AG20443 (cell line): ENCODE results near the gene ATG7.
A peak's percentile ranks its signal among the peaks of the same experiment; 100 is the strongest.

ENCODE experiments used
- DNase-seq: peaks from one replicate; pipeline ENCODE4 v3.0.0; 2012; ENCODE audit warnings: low spot score, mixed read lengths

The ATG7 gene

GRCh38 chr3:11554666-11555065 is 282.5 kb downstream of the ATG7 start:
- no peak for DNase-seq

GRCh38 chr3:11555211-11555782 is 283.1 kb downstream of the ATG7 start:
- DNase-seq, result no peak

GRCh38 chr3:11555881-11556633 is 283.9 kb downstream of the ATG7 start:
- DNase-seq, result no peak

DNA sequence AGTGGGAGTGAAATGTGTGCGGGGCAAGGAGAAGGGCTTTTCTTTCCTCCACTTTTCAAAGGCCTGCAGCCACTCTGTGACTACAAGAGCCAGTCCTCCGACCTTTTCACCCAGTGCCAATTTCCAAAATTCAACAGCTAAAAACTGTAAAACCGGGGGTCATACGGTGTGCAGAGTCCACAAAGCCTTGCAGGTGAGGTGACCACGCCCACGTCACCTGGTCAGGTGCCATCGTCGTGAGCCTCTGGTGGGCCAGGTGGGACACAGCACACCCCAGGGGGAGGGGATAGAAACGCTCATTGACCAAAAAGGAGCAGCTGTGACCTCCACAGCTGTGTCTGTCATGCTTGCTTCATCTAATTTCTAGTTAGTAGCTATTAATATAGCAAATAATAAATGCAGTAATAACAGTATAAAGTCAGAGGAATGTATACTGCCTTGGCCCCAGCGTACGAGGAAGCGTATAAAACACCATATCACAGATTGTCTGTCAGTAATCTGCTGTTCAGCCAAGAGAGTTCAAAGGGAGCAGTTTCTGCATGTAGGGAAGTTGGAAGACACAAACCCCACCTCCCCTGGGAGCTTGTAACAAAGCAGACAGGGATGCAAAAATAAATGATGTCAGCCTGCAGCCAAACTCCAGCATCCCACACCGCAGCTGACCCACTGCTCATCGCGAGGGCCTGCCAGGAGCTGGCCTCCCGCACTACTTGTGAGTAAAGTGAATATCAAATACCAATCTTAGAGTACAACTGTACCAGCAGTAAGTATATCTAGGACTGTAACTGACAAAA is 284.9 kb downstream of the ATG7 start:
- DNase-seq, result peak; percentile 81

GRCh38 chr3:11558002-11558401 is 285.8 kb downstream of the ATG7 start:
- DNase-seq, result peak; percentile 81

DNA sequence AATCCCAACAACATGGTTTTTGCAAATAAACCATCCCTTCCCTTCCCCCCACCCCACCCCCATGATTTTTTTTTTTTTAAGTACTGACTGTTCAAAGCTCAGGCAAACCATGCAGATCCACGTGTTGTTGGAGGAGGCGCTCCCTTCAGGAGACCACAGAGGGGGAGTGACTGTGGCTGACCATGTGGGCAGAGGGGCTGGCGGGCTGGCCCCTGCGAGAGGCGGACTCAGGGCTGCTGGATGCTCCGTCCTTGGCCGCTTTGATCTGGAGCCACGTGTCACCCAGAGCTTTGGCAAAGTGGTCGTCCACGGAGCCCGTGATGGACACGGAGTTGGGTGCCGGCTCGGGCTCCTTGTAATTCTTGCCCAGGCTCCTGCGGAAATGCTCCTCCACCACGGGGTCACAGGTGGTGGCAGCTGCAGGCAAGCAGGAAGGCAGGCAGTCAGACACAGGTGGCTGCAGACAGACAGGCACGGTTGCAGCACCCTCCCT is 286.3 kb downstream of the ATG7 start:
- DNase-seq, result no peak

DNA sequence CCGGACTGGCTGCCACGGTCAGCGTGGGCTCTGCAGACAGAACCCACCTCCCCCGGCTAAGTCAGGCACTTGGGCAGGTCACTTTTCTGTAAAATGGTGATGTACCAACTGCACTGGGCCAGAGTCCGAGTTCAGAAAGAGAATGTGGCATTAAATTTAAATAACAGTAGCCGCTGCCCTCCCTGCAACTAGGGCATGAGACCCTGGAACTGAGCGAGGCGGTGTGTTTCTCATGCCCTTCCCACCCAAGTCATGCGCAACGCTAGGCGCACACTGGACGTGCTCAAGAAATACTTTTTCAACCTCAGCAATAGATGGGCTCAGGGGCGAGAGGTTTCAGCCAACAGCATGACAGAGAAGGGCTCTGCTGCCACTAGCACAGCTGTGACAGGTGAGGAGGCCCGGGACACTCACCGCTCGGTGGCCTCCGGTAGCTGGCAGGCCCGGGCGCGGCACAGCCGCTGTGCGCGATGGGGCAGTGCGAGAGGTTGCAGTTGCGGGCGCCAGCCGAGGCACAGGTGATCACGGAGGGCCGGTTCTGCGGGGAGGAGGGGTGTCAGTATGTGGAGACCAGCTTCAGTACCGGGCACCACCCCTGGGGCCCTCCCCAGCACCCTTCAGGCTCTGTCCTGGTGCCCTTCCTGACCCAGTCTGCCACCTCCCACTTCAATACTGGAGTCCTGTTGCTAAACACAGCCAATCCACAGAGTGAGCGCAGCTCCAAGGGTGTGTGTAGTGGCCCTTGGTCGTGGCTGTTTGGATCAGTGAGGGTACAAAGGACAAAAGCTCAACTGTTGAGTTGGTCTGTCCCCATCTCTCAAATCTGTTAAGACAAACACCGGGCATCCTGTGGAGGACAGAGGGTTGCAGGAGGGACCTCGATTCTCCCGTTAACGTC is 287.0 kb downstream of the ATG7 start:
- DNase-seq, result no peak

GRCh38 chr3:11559816-11560633 is 287.8 kb downstream of the ATG7 start:
- DNase-seq, result no peak

GRCh38 chr3:11560746-11561145 is 288.5 kb downstream of the ATG7 start:
- DNase-seq, result no peak

DNA sequence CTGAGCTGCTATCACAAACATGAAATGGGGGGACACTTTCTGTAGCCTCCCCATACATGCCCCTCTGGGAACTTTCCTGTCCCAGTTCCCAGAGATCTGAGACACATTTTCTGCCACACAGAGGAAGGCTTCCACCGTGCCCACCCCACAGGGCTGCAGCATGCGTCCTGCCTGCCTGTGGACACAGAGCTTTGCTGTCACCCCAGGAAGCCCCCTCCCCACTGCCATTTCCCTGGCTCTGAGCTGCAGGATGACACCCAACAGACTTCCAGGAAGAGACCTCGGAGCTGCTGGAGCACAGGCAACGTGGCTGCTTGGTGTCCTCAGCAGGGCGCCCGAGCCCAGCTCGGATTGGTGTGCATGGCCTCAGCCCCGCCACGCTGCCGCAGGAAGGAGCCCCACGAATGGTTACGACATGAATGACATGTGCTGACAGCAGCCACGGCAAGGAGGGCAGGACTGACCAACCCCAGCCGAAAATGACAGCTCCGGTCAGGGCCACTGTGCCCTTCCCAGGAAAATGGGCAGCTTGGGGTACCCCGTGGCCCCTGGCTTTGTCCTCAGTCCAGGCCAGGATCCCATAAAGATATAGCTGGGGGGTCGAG is 290.2 kb downstream of the ATG7 start:
- DNase-seq, result no peak

GRCh38 chr3:11563159-11563864 is 291.1 kb downstream of the ATG7 start:
- no peak for DNase-seq

- no peak for DNase-seq
These were observed 291.6 kb downstream of the ATG7 start for GRCh38 chr3:11563865-11564185.

DNA sequence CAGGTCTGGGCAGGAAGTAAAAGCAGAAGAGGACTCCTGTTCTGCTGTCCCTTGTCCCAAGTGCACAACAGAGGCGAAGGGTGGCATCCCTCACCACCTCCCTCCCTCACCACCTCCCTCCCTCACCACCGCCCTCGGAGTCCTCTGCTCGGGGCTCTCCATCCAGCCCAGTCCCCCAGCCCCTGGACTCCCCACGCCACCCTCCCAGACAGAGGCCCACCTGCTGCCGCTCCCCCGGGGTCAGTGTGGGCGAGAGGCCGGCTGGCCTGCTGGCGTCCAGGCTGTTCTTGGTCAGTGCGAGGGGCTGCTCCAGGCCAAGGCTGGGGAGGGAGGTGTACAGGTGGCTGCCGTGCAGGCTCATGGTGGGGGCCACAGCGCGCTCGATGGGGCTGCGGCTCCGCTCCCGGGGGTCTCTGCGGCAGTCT is 292.4 kb downstream of the ATG7 start:
- DNase-seq, result no peak

- DNase-seq, result no peak
These were observed 292.9 kb downstream of the ATG7 start for GRCh38 chr3:11565072-11565471.

DNA sequence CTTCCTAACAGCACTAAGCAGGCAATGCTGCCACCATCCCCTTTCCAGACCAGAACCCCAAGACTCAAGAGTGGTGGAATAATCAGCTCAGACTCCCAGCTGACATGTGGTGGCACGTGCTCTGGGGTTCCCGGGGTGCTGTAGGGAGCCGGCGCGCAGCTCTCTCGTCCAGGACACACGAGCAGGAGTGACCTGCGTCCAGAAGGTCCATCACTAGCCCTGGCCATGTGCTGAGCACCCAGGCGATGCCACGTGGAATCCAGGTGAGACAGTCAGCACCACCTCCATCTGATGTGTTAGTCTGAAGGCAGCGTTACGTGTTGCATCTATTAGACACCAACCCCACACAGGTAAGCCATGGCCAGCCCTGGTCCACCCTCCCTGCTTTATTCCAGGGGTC is 293.3 kb downstream of the ATG7 start:
- no peak for DNase-seq

- DNase-seq, result no peak
These were observed 293.7 kb downstream of the ATG7 start for GRCh38 chr3:11565932-11566331.

GRCh38 chr3:11566478-11566877 is 294.3 kb downstream of the ATG7 start:
- no peak for DNase-seq

DNA sequence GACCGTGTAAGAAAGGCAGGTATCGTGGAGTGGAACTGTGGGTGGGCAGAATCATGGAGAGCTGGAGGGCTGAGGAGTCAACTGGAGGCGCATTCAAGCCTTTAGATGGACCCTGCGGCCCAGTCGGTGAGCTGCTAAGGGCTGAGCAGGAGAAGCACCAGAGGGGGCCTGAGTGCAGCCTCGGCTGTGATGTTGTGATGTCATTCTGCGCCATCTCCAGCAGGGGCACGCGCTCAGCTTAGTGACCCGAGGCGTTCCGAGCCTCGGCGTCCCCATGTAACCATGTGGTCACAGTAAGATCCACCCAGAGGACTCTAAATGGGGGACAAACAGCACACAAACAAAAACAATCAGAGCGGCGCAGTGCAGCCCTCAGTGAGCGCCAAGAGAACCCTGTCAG is 294.7 kb downstream of the ATG7 start:
- DNase-seq, result no peak

DNA sequence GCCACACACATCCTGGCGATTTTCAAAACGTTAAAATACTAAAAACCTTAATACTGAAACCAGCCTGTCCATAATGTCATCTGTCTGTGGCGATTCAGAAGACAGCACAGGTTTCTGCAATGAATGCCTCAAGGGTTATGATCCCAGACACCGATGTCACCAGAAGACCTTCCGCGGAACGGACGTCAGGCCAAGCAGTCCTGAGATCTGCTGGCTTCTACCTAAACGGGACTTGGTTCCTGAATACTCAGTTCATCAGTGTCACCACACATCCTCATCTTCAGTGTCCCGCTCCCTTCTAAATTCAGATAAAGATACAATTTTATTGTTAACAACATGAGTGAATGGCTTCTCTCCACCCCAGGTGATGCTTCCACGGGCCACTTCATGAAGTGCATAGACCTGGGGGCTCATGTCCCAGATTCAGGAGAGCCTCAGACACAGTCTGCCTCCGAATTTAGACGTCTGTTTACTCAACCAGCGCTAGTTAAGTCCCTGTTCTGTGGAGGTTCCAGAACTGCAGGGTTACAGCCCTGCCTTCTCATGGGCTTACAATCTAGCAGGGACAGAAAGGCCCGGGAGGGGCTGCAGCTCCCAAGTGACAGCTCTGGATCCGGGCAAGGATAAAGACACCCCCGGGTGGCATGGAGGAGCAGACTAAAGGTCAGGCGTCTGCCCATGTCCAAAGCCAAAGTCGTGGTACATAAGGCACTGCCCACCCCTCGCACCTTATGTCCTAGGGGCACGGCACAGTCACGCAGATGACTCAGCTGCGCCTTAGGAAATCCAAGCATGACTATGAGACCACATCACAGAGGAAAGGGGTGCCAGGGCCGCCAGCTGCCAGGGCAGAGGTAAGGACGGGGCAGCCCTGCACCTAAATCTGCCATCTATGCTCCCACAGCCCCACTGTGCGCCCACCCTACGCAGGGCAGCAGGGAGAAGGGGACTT is 295.6 kb downstream of the ATG7 start:
- peak; percentile 87 for DNase-seq
